Spinal cord (tissue), 10 donors: Measurements from ENCODE around the gene TMEM117. TPM values are rescaled to one million over a fixed set of nuclear protein-coding genes. Genes with fewer than 3 reads are reported as not detected.
"Not testable (repeated sequence)": the region's sequence is repeated elsewhere in the genome, so short reads cannot be mapped to it uniquely, and the experiment has no call there.

ENCODE experiments used
- DNase-seq, 6 donors: peaks; one replicate each; pipeline versions ENCODE4 v3.0.0 to v3.0.0-alpha.2; 2013 to 2015; ENCODE audit warnings: low spot score in 6 of 6, low read depth in 4 of 6
- H3K27ac ChIP-seq: one replicate; pipeline ENCODE4 v1.5.1; 2013; ENCODE audit warnings: low read depth, low read length, control low read depth
- H3K27me3 ChIP-seq: one replicate; pipeline ENCODE4 v1.6.1; 2013; ENCODE audit warnings: low read length; ENCODE audit not compliant: control insufficient read depth, insufficient read depth
- H3K36me3 ChIP-seq: one replicate; pipeline ENCODE4 v1.6.1; 2013; ENCODE audit warnings: low read length; ENCODE audit not compliant: control insufficient read depth, insufficient read depth
- H3K4me1 ChIP-seq: one replicate; pipeline ENCODE4 v1.6.1; 2013; ENCODE audit warnings: low read length; ENCODE audit not compliant: control insufficient read depth, insufficient read depth
- H3K4me3 ChIP-seq: one replicate; pipeline ENCODE4 v1.5.1; 2013; ENCODE audit warnings: low read depth, low read length, control low read depth
- H3K9me3 ChIP-seq: one replicate; pipeline ENCODE4 v1.6.1; 2013; ENCODE audit warnings: low read length; ENCODE audit not compliant: control insufficient read depth, insufficient read depth
- WGBS: methylation state at CpG from one replicate; pipeline ENCODE4 v1.1.5; 2013; ENCODE audit warnings: missing lambda C conversion rate; ENCODE audit not compliant: insufficient coverage; 5-methylcytosine and 5-hydroxymethylcytosine counted together
- polyA plus RNA-seq, 2 donors: library from polyadenylated mRNA; unstranded; fragments of 120-200 nt; gene quantifications; one replicate each; pipeline ENCODE4 v1.2.1, GENCODE V29; 2013; ENCODE audit not compliant: insufficient read length in 2 of 2
- total RNA-seq, 2 donors: library from RNA; depleted of rRNA in 1 of 2; stranded (reverse); fragments of 120-200 nt in 1 of 2; fragments of >200 nt in 1 of 2; gene quantifications; one replicate each; pipeline versions ENCODE4 v1.2.3 to v1.2.4, GENCODE V29; 2013 to 2014
- donor health status: healthy.

TMEM117 gene
- total and polyA plus RNA-seq, 4 donors, result 14.7 to 52.8 (median 23.1) TPM

DNA sequence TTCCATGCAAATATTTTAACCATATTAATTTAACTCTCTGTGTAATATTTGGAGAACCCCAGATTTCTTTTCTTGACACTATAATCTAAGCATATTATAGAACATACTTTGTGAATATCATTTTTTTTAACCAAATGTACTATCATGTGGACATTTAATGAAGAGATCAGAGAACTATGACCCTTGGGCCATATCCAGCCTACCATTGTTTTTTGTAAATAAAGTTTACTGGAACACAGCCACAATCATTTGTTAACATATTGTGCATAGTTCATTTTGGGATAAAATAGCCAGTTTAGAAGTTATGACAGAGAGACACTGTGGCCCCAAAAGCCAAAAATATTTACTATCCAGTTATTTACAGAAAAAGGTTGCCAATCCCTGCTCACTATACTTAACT lies 338.2 kb downstream of the TMEM117 start:
- DNase-seq, result no peak
- H3K4me3 ChIP-seq, result no peak overlapping the region

DNA sequence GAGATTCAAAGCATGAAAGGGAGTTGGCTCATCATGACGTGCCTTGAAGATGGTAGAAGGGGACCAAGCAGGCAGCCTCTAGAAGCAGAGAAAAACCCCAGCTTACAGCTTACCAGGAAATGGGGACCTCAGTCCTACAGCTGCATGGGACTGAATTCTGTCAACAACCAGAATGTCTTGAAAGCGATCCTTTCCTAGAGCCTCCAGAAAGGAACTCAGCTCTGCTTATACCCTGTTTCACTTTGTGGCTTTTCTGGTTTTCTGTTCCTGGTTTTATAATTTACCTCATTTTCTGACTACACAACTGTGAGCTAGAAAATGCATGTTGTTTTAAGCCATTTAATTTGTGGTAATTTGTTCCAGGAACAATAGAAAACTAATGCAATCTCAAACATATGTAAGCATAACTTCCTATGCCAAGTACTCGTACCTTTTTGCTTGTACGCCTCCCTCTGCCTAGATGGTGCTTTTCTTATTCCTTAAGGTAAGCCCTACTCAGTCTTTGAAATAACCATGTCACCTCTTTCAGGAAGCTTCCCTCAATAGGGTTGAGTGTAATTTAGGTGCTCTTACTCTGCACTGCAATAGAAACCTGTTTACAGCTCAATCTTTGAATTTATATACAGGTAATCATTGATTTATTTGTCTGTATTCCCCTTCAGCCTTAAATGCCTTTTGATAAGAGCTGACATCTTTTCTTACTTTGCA lies 348.8 kb downstream of the TMEM117 start:
- no peaks in the 10 kb centered on the region for H3K4me1 ChIP-seq
- H3K9me3 ChIP-seq, result no peaks in the 10 kb centered on the region
- no peak overlapping the region for H3K4me3 ChIP-seq
- H3K27ac ChIP-seq, result no peak overlapping the region
- H3K36me3 ChIP-seq, result no peaks in the 10 kb centered on the region
- 87% methylated on average over 3 of the region's 4 CpGs for WGBS
- DNase-seq, result no peak
- H3K27me3 ChIP-seq, result no peaks in the 10 kb centered on the region

More for the DNA sequence above, 338.2 kb downstream of the TMEM117 start:
- H3K4me1 ChIP-seq, result no peaks in the 10 kb centered on the region
- H3K27me3 ChIP-seq, result no peaks in the 10 kb centered on the region
- H3K9me3 ChIP-seq, result no peaks in the 10 kb centered on the region
- no peak overlapping the region for H3K27ac ChIP-seq
- no peaks in the 10 kb centered on the region for H3K36me3 ChIP-seq

DNA sequence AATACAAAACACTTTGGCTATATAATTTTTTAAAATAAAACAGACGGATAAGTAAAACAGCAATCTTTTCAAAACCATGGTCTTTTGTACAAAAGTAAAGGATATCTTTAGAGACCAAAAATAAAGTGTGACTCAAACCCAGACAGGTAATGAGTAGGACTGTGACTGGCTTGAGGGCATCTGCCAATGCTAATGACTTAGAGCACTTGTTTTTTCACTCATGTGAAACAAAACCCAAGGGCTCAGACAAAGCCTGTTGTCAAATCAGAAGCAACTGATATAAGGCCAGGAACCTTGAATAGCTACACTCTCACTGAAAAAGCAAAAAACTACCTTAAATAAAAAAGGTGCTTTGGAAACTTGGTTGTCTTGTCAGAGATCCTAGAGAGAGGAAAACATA lies 357.4 kb downstream of the TMEM117 start:
- Histone ChIP-seq H3K27ac (no peak overlapping the region), H3K36me3 (no peaks in the 10 kb centered on the region), H3K4me3 (no peak overlapping the region), H3K4me1 (no peaks in the 10 kb centered on the region), H3K9me3 (no peaks in the 10 kb centered on the region), H3K27me3 (no peaks in the 10 kb centered on the region)
- WGBS, result no CpG with 5 or more reads among the region's 1 CpG
- no peak for DNase-seq

DNA sequence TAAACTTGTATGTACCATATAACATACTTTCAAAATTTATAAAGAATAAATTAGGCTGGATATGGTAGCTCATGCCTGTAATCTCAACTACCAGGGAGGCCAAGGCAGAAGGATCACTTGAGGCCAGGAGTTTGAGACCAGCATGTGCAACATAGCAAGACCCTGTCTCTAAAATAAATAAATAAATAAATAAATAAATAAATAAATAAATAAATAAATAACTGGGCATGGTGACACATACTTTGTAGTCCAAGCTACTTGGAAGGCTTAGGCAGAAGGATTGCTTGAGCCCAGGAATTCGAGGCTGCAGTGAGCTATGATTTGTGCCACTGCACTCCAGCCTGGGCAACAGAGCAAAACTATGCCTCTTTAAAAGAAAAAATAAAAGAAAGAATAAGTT lies 359.8 kb downstream of the TMEM117 start:
- H3K4me3 ChIP-seq, H3K27me3 ChIP-seq, H3K9me3 ChIP-seq, DNase-seq, H3K36me3 ChIP-seq, H3K4me1 ChIP-seq, H3K27ac ChIP-seq: not testable (repeated sequence)
- WGBS, result 83% methylated on average over 1 of the region's 1 CpG

DNA sequence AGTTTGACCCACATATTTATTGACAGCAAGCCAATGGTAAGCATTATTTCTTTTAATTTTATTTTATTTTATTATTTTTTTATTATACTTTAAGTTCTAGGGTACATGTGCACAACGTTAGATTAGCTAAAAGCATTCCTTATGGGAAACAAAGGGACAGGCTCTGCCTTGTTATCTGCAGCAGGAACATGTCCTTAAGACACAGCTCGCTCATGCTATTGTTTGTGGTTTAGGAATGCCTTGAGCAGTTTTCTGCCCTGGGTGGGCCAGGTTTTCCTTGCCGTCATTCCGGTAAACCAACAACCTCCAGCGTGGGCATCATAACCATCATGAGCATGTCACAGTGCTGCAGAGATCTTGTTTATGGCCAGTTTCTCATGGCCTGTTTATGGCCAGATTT lies 370.2 kb downstream of the TMEM117 start:
- DNase-seq, result no peak
- Histone ChIP-seq H3K4me3 (no peak overlapping the region), H3K27me3 (no peaks in the 10 kb centered on the region), H3K4me1 (no peaks in the 10 kb centered on the region), H3K36me3 (no peaks in the 10 kb centered on the region), H3K27ac (no peak overlapping the region), H3K9me3 (peaks cover 5% of the 10 kb centered on the region)
- WGBS, result 100% methylated on average over 5 of the region's 5 CpGs

DNA sequence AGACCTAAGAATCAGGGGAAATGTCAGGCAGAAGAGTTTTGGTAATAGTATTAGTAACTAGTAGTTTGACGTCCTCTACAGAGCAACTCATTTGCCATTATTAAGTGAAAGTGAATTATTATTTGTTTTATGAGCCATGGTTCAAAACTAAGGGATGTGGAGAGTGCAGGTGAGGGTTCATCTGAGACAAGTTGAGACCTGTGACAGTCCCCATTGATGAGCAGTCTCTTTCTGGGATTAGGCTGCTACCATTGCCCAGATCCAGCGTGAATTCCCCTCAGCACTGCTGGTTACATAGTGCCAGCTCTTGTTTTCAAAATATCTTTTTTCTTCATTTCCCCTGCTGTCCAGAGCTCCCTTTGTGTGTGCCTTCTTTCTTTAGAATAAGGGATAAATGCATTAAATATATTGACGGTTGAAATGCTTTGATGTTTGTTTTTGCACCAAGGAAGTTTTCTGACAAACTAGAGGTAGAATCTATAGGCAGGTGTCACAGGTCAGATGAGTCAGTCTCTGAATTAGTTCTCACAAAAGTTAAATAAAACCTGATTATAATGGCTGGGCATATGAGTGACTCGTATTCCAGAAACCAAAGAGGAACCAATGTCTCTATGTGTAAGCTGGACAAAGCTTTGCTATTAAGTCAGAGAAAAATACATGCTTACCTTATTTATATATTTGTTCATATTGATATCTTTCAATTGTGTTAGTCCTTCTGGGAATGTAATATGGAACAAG lies 381.4 kb downstream of the TMEM117 start:
- H3K9me3 ChIP-seq, result no peaks in the 10 kb centered on the region
- DNase-seq, result no peak
- H3K36me3 ChIP-seq, result no peaks in the 10 kb centered on the region
- H3K27me3 ChIP-seq, result no peaks in the 10 kb centered on the region
- no CpG with 5 or more reads among the region's 4 CpGs for WGBS
- no peaks in the 10 kb centered on the region for H3K4me1 ChIP-seq
- H3K4me3 ChIP-seq, result no peak overlapping the region
- no peak overlapping the region for H3K27ac ChIP-seq

DNA sequence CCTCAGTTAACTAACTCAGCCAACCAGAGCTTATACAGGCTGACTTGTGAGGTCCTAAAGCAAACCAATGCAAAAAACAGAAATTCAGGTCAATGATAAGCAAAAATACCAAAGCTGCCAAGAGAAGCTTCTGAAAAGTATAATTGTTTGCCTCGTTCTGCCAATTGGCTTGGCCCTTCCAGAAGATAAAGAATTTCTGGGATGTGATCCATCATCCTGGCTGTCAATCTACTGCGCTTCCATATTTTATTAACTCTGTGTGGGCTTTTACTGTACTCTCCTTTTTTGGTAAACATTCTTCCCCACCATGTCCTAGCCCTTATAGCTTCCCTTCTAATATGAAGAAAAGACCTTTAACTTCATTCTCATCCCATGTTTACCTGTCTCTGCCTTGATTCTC lies 387.9 kb downstream of the TMEM117 start:
- Histone ChIP-seq H3K9me3 (no peaks in the 10 kb centered on the region), H3K27ac (no peak overlapping the region), H3K4me1 (no peaks in the 10 kb centered on the region), H3K27me3 (no peaks in the 10 kb centered on the region), H3K4me3 (no peak overlapping the region), H3K36me3 (no peaks in the 10 kb centered on the region)
- WGBS, result 86% methylated on average over 2 of the region's 2 CpGs
- peak in 1 of 6 donors; percentile 75 for DNase-seq

DNA sequence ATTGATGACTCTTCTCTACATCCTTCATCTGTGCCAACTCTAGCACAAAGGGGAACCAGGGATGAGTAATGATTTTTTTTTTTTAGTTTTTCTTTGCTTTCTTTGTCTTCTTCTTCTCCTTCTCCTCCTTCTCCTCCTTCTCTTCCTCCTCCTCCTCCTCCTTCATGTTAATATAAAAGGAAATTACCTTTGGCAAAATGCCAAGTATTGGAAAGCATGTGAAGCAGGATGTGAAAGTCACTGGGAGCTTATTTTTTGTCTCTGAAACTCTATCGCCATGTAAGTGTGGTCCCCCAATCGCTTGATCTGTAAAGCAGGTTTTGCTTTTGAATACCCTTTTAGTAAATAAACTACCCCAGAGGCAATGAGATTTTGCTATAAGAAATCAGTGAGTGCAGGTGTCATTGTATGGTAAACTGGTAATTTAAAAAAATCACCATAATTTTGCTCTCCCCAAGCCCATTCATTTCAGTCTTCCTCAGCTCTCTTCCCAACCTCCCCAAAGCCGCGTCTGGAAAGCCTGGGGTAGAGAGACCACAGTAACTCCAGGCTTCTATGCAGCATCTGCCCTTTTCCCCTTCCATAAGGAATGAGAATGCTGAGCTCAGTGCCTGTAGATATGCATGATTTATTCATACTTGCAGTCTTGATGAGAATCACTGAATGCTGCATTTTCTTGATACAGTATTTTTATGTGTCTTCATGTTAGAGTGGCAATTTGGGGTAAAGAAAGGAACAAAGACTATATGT lies 388.7 kb downstream of the TMEM117 start:
- H3K9me3 ChIP-seq, result no peaks in the 10 kb centered on the region
- DNase-seq, result peak in 1 of 6 donors; percentile 11
- H3K27me3 ChIP-seq, result no peaks in the 10 kb centered on the region
- no CpG with 5 or more reads among the region's 4 CpGs for WGBS
- H3K36me3 ChIP-seq, result no peaks in the 10 kb centered on the region
- H3K4me3 ChIP-seq, result no peak overlapping the region
- no peak overlapping the region for H3K27ac ChIP-seq
- H3K4me1 ChIP-seq, result no peaks in the 10 kb centered on the region

DNA sequence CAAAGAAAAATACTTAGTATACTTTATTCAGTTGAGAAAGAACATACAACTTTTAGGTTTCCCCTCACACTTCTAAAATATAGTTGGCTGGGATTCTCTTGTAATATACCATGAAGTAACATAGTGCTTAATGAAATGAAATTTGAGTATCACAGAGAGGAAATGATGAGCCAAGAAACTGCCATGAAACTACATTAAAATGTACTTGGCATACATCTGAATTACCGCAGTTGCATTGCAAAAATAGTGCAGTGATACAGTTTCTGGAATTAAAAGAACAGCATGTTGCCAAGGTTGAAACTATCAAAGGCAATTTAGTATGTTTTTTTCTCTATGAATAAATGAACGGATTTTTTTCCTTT lies 389.2 kb downstream of the TMEM117 start:
- H3K4me3 ChIP-seq, result no peak overlapping the region
- DNase-seq, result peak in 2 of 6 donors; percentile 81 to 92
- H3K9me3 ChIP-seq, result no peaks in the 10 kb centered on the region
- no peaks in the 10 kb centered on the region for H3K4me1 ChIP-seq
- no peaks in the 10 kb centered on the region for H3K36me3 ChIP-seq
- WGBS, result no CpG with 5 or more reads among the region's 2 CpGs
- H3K27me3 ChIP-seq, result no peaks in the 10 kb centered on the region
- H3K27ac ChIP-seq, result no peak overlapping the region
